COLO668 (cell line): ENCODE measurements around the gene HASPIN.
"Not testable (repeated sequence)": the region's sequence is repeated elsewhere in the genome, so short reads cannot be mapped to it uniquely, and the experiment has no call there.

Experiments used
- DNase-seq: peaks from one replicate; lab custom pipeline; 2025; ENCODE audit not compliant: unreplicated experiment; lab: John Stamatoyannopoulos, UW

Gene HASPIN

DNA sequence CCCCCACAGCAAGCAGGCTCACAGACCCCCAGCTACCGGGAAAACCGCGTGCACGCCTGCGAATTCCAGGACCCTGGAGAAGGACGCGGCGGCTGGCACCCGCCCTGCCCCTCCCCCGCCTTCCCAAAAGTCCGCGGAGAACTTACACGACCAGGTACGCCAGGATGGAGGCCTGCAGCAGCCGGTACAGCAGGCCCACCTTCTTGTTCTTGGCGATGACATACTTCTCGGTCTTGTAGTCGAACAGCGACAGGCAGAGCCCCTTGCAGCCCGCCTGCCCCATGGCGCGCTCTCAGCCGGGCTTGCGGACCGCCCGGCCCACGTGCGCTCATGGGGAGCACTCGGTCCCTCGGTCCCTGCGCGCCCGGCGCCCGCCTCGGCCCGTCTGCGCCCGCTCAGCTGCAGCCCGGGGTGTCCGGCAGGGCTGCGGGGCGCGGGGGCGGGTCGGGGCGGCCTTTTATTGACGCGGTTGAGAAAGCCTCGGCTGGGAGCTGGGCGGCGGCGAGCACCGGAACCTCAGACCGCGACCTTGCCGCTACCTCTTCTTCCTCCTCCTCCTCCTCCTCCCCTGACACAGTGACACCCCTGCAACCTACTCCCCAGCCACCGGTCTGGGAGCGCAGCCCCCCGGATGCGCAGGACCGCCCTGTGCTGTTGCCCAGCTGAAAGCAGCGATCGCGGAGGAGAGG lies 27.8 kb upstream of the HASPIN start, which contains the start of gene P2RX5:
P2RX5 (minus strand) TSS at position 433 of the 689 bp plus-strand sequence; CDS start at position 283, 150 bp downstream.
- peak; percentile 9 for DNase-seq

DNA sequence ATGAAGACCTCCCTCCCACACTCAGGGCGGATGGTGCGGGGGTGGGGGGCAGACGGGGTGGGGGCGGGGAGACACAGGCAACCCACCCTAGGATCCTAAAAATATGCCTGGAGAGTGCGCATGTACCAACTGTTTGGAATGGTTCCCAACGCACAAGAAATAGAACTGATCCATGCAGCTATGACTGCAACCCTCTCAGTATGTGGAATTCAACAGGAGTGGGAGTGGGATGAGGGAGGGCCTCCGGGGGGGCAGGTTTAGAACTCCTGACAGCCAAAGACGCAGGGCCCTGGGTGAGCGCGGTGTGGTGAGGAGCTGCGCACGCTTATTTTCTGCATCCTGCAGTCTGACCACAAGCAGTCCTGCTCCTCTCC lies 26.6 kb upstream of the HASPIN start:
- DNase-seq: no peak

DNA sequence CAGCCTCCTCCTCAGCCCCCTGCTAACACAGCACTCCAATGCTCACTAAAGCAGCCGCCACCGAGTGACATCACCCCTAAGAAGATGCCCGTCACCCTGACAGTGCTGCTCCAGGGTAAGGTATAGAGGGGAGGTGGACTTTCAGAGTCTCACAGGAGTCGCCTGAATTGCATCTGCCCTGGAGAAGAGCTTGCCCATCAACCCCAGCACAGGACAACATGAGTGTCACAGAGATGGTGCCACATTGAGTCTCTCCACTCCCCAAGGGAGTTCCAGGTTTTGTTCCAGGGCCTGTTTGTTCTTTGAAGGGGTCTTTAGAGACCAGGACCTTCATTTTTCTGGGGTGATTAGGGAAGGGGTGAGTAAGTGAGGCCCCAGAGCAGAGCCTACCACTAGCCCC lies 25.6 kb upstream of the HASPIN start:
- no peak for DNase-seq

DNA sequence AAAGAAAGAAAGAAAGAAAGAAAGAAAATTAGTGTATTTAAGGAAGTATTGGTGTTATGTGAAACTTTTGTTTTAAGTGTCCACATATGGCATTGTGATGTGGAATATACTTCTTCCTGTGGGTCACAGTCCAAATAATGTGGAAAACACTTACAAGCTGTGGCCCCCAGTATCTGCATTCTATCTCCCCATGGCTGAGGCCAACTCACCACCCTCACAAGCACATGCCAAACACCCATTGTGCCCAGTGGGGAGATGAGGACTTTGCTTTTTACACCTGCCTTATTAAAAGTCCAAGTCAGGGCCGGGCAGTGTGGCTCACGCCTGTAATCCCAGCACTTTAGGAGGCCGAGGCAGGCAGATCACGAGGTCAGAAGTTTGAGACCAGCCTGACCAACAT lies 23.8 kb upstream of the HASPIN start:
- no peak for DNase-seq

DNA sequence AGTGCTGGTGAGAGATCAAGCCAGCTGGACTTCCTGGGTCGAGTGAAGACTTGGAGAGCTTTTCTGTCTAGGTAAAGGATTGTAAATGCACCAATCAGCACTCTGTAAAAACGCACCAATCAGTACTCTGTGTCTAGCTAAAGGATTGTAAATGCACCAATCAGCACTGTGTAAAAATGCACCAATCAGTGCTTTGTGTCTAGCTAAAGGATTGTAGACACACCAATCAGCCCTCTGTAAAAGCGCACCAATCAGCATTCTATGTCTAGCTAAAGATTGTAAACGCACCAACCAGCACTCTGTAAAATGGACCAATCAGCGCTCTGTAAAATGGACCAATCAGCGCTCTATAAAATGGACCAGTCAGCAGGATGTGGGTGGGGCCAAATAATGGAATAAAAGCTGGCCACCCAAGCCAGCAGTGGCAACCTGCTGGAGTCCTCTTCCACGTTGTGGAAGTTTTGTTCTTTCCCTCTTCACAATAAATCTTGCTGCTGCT lies 21.6 kb upstream of the HASPIN start:
- DNase-seq: not testable (repeated sequence)

DNA sequence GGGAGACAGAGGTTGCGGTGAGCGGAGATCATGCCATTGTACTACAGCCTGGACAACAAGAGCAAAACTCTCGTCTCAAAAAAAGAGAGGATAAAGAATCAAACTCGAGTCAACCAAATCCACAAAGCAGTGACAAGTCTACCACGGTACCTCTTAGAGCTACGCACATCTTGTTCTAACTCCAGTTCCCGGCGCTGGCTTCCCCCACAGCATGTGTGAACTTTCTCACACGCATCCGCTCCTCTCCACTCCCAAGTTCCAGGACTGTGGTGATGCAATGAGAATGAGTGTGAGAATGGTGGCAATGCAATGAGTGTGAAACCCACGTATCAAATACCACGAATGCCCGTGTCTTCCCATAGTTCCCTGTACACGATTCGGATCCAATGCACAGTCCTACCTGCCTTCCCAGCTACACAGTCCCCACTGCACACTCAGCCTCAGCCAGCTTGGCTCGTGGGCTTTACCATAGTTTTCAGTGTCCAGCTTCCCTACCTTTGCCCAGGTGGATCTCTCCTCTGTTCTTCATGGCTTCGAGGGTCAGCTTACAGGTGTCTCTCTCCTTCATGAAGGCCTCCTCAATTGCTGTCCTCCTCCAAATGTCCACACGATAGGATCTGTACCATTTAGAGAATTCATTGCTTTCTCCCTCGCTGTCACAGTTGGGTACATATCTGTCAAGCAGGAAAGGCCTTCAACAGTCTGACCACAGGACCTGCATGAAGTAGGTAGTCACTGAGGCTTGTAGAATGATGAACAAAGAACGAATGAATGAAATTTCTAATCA lies 18.6 kb upstream of the HASPIN start:
- no peak for DNase-seq

DNA sequence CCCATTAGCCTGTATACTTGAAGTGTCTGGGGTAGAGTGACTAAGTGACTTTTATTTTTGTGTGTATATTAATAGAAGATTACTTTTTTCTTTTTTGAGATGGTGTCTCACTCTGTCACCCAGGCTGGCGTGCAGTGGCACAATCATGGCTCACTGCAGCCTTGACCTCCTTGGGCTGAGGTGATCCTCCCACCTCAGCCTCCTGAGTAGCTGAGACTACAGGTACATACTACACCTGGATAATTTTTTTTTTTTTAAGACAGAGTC lies 18.1 kb upstream of the HASPIN start:
- DNase-seq: not testable (repeated sequence)

DNA sequence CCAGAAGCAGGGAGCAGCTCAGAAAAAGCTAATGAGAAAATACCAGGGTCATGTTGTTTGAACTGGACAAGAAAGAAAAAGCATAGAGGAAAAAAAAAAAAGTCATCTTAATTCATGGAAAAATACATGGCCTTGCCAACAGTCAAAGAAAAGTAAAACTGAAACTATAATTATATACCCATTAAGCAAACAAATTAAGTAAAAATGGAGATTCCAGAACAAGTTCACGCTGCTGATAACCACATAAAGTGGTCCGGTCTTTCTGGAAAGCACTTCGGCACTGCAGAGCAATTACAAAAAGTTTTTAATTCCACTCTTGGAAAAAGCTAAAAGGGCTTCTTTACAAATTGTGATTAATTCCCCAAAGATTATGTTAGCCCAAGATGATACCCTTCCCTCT lies 15.3 kb upstream of the HASPIN start:
- DNase-seq: no peak

DNA sequence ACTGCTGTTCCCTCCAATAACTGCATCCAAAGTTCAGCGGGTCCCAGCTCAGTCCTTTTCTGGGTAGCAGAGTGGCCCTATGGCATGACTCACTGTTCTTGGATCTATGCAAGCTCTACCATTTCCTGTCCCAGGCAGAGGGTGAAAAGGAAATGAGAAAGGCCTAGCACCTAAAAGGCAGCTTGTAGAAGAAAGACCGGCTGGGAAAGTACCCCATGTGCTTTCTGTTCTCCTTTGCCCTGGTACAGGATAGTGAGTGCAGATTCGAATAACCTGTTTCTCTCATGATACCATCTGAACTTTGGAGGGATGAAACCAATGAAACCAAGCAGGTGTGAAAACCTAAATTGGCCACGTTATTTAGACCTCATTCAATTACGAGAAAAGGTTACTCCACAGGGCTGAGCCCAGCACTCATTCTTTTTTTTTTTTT lies 12.7 kb upstream of the HASPIN start:
- DNase-seq: no peak

DNA sequence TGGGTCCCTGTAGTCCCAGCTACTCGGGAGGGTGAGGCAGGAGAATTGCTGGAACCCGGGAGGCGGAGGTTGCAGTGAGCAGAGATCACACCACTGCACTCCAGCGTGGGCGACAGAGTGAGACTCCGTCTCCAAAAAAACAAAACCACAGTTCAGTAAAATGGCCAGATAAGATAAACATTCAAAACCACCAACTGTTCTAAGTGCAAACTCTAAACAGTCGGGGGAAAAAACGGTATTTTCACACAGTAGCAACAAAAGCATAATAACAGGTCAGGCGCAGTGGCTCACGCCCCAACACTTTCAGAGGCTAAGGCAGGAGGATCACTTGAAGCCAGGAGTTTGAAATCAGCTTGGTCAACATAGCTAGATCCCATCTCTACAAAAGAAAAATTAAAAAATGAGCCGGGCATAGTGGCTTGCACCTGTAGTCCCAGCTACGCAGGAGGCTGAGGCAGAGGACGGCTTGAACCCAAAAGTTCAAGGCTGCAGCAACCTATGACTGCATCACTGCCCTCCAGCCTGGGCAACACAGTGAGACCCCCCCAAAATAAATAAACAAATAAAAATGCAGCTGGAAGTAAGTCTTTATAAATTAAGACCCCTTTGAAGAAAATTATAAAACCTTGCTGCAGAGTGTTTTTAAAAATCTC lies 10.8 kb upstream of the HASPIN start:
- DNase-seq: no peak

DNA sequence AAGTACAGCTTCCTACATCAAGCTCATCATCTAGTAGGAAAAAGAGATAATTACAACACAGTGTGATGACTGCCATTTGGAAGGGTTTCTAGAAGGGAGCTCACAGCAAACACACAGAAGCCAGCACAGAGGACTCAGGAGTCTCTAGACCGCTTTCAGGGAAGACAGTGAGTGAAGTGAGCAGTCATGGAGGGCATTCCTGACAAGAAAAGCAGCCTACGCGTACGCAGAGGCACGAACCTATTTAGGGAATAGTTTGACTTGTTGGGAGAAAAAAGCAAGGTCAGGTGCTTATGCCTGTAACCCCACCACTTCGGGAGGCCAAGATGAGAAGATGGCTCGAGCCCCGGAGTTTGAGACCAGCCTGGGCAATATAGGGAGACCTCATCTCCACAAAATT lies 8.4 kb upstream of the HASPIN start:
- no peak for DNase-seq

DNA sequence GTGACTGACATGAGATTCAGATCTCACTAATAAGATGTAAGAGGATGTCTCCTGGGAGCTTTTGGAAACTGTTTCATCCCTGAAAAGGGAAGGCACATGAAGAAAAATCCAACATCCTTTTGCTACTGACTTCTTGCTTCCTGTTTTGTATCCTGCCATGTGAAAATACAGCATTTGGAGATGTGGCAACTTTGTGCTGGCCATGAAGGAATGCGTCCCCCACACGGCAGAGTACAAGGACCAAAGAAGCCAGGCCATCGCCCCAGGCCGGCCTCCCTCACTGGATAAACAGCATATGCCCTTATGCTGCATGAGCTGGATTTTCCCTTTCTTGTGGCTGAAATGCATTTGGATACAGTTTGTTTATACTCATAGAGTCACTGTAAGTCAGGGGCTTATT lies 5.5 kb upstream of the HASPIN start:
- no peak for DNase-seq

DNA sequence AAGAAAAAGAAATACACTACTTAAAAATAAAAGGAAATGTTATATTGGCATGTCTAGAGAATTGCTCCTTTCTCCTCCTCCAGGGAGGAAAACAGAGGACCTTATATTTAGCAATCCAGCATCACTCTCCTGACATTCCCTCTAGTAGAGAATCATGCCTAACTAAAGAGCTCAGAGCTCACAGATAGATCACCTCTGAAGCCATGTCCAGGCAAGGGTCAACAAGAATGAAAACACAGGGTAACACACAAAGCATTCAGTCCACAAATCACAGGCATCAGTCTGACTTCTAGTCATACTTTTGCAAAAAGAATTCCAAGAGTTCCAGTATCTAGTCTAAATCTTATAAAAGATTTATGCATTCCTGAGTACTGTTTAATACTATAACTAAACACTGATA lies 4.4 kb upstream of the HASPIN start:
- DNase-seq: no peak

DNA sequence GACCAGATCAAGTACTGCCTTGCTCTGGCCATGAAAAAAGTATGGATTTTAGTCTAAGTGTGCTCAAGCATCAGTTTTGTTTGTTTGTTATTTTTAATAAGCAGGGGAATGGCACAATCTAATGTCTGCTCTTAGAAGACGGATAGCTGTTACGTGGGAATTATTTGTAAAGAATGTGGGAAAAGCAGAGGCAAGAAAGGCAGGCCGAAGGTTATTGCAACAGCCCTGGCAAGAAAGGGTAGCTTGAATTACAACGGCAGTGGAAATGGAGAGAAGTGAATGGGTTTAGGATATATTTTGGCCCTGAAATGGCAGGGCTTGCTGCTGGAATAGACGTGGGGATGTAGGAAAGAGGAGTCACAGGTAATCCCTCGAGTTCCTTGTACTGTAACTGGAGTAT lies 987 bp upstream of the HASPIN start:
- DNase-seq: no peak

DNA sequence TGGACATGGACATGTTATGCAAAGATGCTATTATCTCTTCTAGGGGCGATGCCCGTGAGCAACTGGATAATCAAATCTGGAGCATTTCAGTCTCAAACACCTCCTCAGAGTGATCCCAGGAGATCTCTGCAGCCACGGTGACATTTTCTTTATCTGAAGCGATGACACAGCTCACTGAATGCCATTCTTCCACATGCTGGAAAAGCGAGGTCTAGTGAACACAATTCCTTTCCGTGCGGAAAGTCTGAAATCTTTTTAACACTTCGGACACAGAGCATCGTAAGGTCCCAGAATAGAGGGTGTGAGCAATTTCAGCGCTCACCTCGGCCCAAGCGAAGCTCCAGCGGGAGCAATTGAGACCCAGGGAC lies 531 bp upstream of the HASPIN start:
- no peak for DNase-seq

DNA sequence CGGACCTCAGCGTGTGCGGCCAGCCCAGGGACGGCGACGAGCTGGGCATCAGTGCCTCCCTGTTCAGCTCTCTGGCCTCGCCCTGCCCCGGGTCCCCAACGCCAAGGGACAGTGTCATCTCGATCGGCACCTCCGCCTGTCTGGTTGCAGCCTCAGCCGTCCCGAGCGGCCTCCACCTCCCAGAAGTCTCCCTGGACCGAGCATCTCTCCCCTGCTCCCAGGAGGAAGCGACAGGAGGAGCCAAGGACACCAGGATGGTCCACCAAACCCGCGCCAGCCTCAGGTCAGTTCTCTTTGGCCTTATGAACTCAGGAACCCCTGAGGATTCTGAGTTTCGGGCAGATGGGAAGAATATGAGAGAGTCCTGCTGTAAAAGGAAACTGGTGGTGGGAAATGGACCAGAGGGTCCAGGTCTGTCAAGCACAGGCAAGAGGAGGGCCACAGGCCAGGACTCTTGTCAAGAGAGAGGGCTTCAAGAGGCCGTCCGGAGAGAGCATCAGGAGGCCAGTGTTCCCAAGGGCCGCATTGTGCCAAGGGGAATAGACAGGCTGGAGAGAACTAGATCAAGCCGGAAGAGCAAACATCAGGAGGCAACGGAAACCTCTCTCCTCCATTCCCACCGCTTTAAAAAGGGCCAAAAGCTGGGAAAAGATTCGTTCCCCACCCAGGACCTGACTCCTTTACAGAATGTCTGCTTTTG lies 825 bp downstream of the HASPIN start:
- peak; percentile 14 for DNase-seq

DNA sequence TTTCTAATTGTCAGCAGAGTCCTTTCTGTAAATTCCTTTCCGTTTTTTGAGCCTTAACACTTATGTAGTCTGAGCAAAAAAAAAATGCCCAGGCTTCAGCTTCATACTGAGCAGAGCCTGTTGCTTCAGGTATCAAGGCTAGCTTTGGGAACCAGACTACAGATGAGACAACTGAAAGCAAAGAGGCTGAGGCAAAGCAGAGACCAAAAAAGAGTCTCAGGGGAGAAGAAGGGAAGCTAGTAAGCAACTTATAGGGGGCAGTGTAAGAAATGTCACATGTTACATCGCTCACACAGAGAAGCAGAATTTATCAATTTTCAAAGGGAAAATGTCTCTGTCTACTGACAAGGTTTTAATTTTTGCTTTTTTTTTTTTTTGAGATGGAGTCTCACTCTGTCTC lies 3.3 kb downstream of the HASPIN start:
- no peak for DNase-seq

DNA sequence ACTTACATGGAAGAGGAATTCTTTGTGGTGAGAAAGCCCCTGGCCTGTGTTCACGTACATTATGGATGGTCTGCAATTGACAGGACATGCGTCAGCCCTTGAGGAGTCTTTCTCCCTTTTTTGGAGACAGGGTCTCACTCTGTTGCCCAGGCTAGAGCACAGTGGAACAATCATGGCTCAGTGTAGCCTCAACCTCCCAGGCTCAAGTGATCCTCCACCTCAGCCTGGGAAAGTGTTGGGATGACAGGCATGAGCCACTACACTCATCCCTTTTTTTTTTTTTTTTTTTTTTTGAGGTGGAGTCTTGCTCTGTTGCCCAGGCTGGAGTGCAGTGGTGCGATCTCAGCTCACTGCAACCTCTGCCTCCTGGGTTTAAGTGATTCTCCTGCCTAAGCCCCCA lies 4.4 kb downstream of the HASPIN start:
- DNase-seq: not testable (repeated sequence)

DNA sequence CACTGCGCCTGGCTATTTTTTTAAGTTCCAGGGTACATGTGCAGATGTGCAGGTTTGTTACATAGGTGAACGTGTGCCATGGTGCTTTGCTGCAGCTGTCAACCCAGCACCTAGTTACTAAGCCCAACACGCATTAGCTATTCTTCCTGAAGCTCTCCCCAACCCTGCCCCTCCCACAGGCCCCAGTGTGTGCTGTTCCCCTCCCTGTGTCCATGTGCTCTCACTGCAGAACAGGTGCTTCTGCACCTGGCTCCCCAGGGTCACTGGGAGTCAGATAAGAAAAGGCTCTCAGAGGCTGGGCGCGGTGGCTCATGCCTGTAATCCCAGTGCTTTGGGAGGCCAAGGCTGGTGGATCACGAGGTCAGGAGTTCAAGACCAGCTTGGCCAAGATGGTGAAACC lies 6.2 kb downstream of the HASPIN start:
- DNase-seq: peak; percentile 46

DNA sequence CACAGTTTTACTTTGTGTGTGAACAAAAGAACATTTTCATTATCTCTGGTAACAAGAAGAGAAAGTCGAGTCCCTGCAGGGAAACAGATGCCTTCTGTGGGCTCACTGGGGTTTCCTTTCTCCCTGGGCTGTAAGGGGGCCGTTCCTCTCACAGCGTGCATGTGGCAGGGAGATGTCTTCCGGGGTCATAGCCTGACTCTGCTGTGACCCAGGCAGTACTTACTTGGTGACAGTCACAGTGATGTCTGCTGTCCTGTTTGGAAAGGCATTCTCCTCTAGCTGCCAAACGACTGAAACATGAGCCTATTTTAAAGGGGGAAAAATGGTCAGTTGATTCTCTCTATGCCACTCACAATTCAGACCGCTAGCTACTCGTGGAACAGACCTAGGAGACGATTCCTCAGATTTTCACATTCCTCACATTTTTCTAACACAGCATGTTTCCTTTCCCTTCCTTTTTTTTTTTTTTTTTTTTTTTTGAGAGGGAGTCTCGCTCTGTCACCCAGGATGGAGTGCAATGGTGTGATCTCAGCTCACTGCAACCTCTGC lies 7.3 kb downstream of the HASPIN start:
- no peak for DNase-seq

DNA sequence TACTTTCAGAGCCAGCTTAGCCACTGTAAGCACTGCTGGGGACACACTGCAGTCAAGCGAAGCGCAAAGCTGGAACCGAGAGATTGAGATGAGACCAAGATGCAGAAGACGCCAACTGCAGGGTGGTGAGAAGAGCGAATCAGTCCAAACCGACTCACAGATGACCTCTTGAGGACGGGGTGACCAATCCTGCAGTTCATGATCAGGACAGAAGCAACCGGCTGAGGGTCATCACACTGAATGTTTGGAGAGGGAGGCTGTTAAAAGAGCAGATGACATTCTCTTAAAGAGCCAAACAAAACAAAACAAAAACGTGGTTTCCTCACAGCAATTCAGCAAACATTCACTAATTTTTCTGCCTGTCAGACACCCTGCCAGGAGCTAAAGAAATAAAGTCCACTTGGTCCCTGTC lies 8.5 kb downstream of the HASPIN start:
- DNase-seq: no peak
